OCI-LY7 (cell line): ENCODE measurements around the gene HRH3. TPM values are rescaled to one million over a fixed set of nuclear protein-coding genes. Genes with fewer than 3 reads are reported as not detected.
A peak's percentile ranks its signal among the peaks of the same experiment; 100 is the strongest.

Experiments used
- Bru-seq: library from RNA; stranded (reverse); fragments of 400-500 nt; gene quantifications from one replicate; lab custom pipeline; 2021; lab: Mats Ljungman, UMichigan
- BruChase-seq, 2 experiments: library from RNA; stranded (reverse); fragments of 400-500 nt; gene quantifications; one replicate each; lab custom pipeline; 2021; lab: Mats Ljungman, UMichigan
- BruUV-seq: library from RNA; stranded (reverse); fragments of 400-500 nt; replicated peaks from 2 replicates; lab custom pipeline; 2021; lab: Mats Ljungman, UMichigan
- CTCF ChIA-PET: fragments of 300-600 bp; sonication (Branson Sonifier 250); formaldehyde crosslinking; loops from one replicate; lab custom pipeline; 2022; ENCODE audit warnings: antibody characterized with exemption; ENCODE audit not compliant: unreplicated experiment; lab: Charles Lee
- POLR2A ChIA-PET: fragments of 300-600 bp; sonication (Branson Sonifier 250); formaldehyde crosslinking; loops from one replicate; lab custom pipeline; 2022; ENCODE audit warnings: antibody characterized with exemption; lab: Charles Lee
- DNase-seq: peaks from one replicate; pipeline ENCODE4 v3.0.0-alpha.2; 2015; ENCODE audit warnings: low spot score
- H2AFZ ChIP-seq: fragments of 200-600 bp; sonication (generic), shearing (Covaris generic); 2 replicates; pipeline ENCODE4 v1.6.1; 2014; ENCODE audit warnings: mild to moderate bottlenecking, antibody characterized with exemption, low read length, moderate library complexity
- H3K27ac ChIP-seq: fragments of 200-600 bp; sonication (generic); 2 replicates; pipeline ENCODE4 v1.5.1; 2014; ENCODE audit warnings: mixed run types, low read depth, mild to moderate bottlenecking, moderate library complexity, low read length, inconsistent platforms; ENCODE audit not compliant: poor library complexity, severe bottlenecking
- H3K36me3 ChIP-seq: fragments of 200-600 bp; sonication (generic); 2 replicates; pipeline ENCODE4 v1.6.1; 2014; ENCODE audit warnings: mild to moderate bottlenecking, antibody characterized with exemption, low read length, moderate library complexity, mixed read lengths; ENCODE audit not compliant: insufficient read depth
- H3K4me1 ChIP-seq: fragments of 200-600 bp; sonication (generic); 2 replicates; pipeline ENCODE4 v1.5.1; 2014; ENCODE audit warnings: mild to moderate bottlenecking, low read length; ENCODE audit not compliant: insufficient read depth, poor library complexity, severe bottlenecking
- H3K4me2 ChIP-seq: fragments of 200-600 bp; sonication (generic); 2 replicates; pipeline ENCODE4 v1.6.1; 2014; ENCODE audit warnings: mild to moderate bottlenecking, low read length
- H3K4me3 ChIP-seq: fragments of 200-600 bp; sonication (generic); 2 replicates; pipeline ENCODE4 v1.5.1; 2014; ENCODE audit warnings: mild to moderate bottlenecking, low read depth, low read length; ENCODE audit not compliant: poor library complexity, severe bottlenecking
- H3K79me2 ChIP-seq: fragments of 200-600 bp; sonication (generic); 2 replicates; pipeline ENCODE4 v1.6.1; 2016; ENCODE audit warnings: low read depth, mild to moderate bottlenecking, low read length, moderate library complexity, mixed read lengths; ENCODE audit not compliant: insufficient read depth
- H3K9me2 ChIP-seq: fragments of 200-600 bp; sonication (generic); 2 replicates; pipeline ENCODE4 v1.6.1; 2016; ENCODE audit warnings: mild to moderate bottlenecking, low read length, mixed read lengths; ENCODE audit not compliant: insufficient read depth
- H3K9me3 ChIP-seq: fragments of 200-600 bp; sonication (generic); 2 replicates; pipeline ENCODE4 v1.6.1; 2014; ENCODE audit warnings: mild to moderate bottlenecking, mixed run types, low read length, mixed read lengths
- H4K20me1 ChIP-seq: fragments of 200-600 bp; sonication (generic); 2 replicates; pipeline ENCODE4 v1.6.1; 2014; ENCODE audit warnings: mild to moderate bottlenecking, antibody characterized with exemption, low read length, moderate library complexity, mixed read lengths; ENCODE audit not compliant: insufficient read depth
- EZH2phosphoT487 ChIP-seq: fragments of 200-600 bp; sonication (generic); IDR thresholded peaks from 2 replicates; pipeline ENCODE4 v1.6.1; 2018; ENCODE audit warnings: low read depth, borderline replicate concordance, mild to moderate bottlenecking, mixed run types, antibody characterized with exemption, low read length, moderate library complexity, mixed read lengths
- intact Hi-C: fragments of 100-400 bp; cut with micrococcal nuclease; formaldehyde crosslinking; loops from one replicate; pipeline ENCODE4 v1.10.0; 2022; ENCODE audit not compliant: unreplicated experiment
- long read RNA-seq: library from polyadenylated mRNA; stranded (forward); transcript quantifications from one replicate; pipeline ENCODE4 v2.0.0, GENCODE V29; 2022
- total RNA-seq, 2 experiments: library from RNA; depleted of rRNA in 1 of 2; stranded (reverse); fragments of >200 nt in 1 of 2; shearing (Covaris generic) in 1 of 2; gene quantifications; 2 replicates each; pipeline ENCODE4 v1.2.3, GENCODE V29; 2014 to 2022
- TF ChIP-seq, protein P1 (sequence below): fragments of 200-600 bp; sonication (generic); conservative IDR thresholded peaks from 2 replicates; pipeline ENCODE4 v1.5.1; 2014; ENCODE audit warnings: mild to moderate bottlenecking, antibody characterized with exemption, low read length, moderate library complexity, mixed read lengths

HRH3 gene
- total RNA-seq (2014; rRNA removed; shearing (Covaris generic)) (not detected in 2 replicates), total RNA-seq (2022) (not detected in 2 replicates), Bru-seq, nascent RNA (not detected), BruChase-seq, experiment 1, labeled RNA remaining after a 6-hour chase (not detected), BruChase-seq, experiment 2, labeled RNA remaining after a 2-hour chase (not detected)
- long read RNA-seq = 0 reads

DNA sequence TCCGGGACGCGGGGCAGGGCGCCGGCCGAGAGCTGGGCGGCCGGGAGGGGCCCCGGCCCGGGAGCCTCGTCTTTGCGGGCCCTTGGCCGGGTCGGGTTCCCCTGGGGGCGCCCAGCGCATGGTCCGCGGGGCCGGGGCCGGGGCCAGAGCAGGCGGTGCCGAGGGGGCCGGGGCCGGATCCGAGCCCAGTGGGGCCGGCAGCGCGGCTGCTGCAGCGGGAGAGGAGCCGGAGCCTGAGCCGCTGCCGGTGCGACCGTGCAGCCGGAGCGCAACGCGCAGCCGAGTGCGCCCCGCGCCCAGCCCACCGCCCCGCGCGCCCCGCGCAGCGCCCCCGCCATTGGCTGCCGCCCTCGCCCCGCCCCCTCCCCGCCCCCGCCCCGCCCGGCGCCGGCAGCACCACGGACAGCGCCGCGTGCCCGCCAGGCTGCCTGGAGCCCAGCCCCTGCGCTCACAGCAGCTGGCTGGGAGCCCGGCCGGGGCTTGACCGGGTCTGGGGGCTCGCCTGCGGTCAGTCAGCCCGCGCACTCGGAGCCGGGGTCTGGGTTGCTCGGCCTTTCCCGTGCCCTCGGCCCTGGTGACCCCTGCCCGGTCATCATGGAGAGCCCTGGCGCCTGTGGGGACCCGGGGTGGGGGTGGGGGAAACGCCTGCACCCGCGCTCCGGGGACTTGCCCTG, at the start of gene HRH3:
Gene HRH3 (minus strand): TSS at position 287 of the 674 bp plus-strand sequence. CDS start 308 bp downstream, outside the sequence.
- intact Hi-C loops = no loop called here
- Histone ChIP-seq H4K20me1 (no peaks in the 10 kb centered on the region), H3K27ac (no peak within 1 kb of the TSS), H3K4me2 (peak within 1 kb of the TSS; percentile 21; the same call in 1 of the 2 replicates), H2AFZ (no peak within 1 kb of the TSS), H3K4me3 (no peak within 1 kb of the TSS), H3K4me1 (peaks cover 23% of the 10 kb centered on the region), H3K9me2 (no peaks in the 10 kb centered on the region), H3K9me3 (no peaks in the 10 kb centered on the region), H3K36me3 (no peaks in the 10 kb centered on the region), H3K79me2 (no peaks in the 10 kb centered on the region)
- no TSS peak for BruUV-seq
- peak; percentile 56 for DNase-seq
- ChIA-PET CTCF (no interaction called here), POLR2A (no interaction called here)
- no peak for TF ChIP-seq EZH2phosphoT487
- TF ChIP-seq, protein P1, sequence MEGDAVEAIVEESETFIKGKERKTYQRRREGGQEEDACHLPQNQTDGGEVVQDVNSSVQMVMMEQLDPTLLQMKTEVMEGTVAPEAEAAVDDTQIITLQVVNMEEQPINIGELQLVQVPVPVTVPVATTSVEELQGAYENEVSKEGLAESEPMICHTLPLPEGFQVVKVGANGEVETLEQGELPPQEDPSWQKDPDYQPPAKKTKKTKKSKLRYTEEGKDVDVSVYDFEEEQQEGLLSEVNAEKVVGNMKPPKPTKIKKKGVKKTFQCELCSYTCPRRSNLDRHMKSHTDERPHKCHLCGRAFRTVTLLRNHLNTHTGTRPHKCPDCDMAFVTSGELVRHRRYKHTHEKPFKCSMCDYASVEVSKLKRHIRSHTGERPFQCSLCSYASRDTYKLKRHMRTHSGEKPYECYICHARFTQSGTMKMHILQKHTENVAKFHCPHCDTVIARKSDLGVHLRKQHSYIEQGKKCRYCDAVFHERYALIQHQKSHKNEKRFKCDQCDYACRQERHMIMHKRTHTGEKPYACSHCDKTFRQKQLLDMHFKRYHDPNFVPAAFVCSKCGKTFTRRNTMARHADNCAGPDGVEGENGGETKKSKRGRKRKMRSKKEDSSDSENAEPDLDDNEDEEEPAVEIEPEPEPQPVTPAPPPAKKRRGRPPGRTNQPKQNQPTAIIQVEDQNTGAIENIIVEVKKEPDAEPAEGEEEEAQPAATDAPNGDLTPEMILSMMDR = no peak

DNA sequence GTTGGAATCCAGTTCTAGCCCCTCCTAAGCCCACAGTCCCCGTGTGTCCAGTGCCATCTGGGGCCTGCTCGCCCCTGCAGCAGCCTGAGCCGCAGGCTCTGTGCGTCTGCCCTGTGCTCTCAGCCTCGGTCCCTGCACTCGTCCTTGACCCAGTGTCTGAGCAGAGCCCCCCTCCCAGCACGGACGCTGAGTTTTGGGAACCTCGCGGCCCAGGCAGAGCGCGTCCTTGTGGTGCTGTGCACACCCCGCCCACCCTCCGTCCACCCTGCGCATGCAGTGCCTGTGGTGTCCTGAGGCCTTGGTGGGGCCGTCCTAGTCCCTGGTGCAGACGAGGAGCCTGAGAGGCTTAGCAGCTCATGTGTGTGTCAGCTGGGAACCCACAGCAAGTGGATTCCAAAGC, 49.8 kb upstream of the HRH3 start:
- Histone ChIP-seq H3K4me3 (no peak overlapping the region), H3K27ac (no peak overlapping the region), H3K9me3 (no peaks in the 10 kb centered on the region), H2AFZ (no peak overlapping the region), H4K20me1 (no peaks in the 10 kb centered on the region), H3K79me2 (no peaks in the 10 kb centered on the region), H3K4me2 (no peak overlapping the region), H3K9me2 (no peaks in the 10 kb centered on the region), H3K36me3 (peaks cover 15% of the 10 kb centered on the region; the same call in 1 of the 2 replicates), H3K4me1 (no peaks in the 10 kb centered on the region)
- DNase-seq = no peak
- BruUV-seq = no TSS peak
- CTCF ChIA-PET = no interaction called here
- TF ChIP-seq, protein P1 = no peak
- no peak for TF ChIP-seq EZH2phosphoT487
- intact Hi-C loops = no loop called here
- POLR2A ChIA-PET = no interaction called here

GRCh38 chr20:62269378-62269777, 49.3 kb upstream of the HRH3 start:
- H3K36me3 ChIP-seq = peaks cover 19% of the 10 kb centered on the region; the same call in 1 of the 2 replicates
- no peak for DNase-seq
- POLR2A ChIA-PET = no interaction called here

More at GRCh38 chr20:62269378-62269777, 49.3 kb upstream of the HRH3 start:
- Histone ChIP-seq H3K79me2 (no peaks in the 10 kb centered on the region), H3K4me2 (no peak overlapping the region), H2AFZ (no peak overlapping the region), H3K27ac (no peak overlapping the region), H3K9me2 (no peaks in the 10 kb centered on the region), H4K20me1 (no peaks in the 10 kb centered on the region), H3K4me3 (no peak overlapping the region), H3K9me3 (no peaks in the 10 kb centered on the region), H3K4me1 (no peaks in the 10 kb centered on the region)
- intact Hi-C loops = no loop called here
- CTCF ChIA-PET = no interaction called here
- TF ChIP-seq, protein P1 = no peak
- no TSS peak for BruUV-seq
